Skeletal muscle tissue (tissue), 4 donors: ENCODE results near the gene CHMP5. TPM values are rescaled to one million over a fixed set of nuclear protein-coding genes. Genes with fewer than 3 reads are reported as not detected.
A peak's percentile ranks its signal among the peaks of the same experiment; 100 is the strongest.

ENCODE experiments used
- H3K27ac ChIP-seq: one replicate; pipeline ENCODE4 v1.7.0; 2013; ENCODE audit warnings: mild to moderate bottlenecking, low read depth, low read length, inconsistent platforms
- H3K27me3 ChIP-seq, 3 donors: one replicate each; pipeline ENCODE4 v1.7.0; 2013; ENCODE audit warnings: low read length in 3 of 3; ENCODE audit not compliant: control insufficient read depth in 3 of 3, insufficient read depth in 3 of 3
- H3K36me3 ChIP-seq, 3 donors: one replicate each; pipeline ENCODE4 v1.7.0; 2013; ENCODE audit warnings: low read length in 3 of 3; ENCODE audit not compliant: control insufficient read depth in 3 of 3, insufficient read depth in 3 of 3
- H3K4me1 ChIP-seq, 3 donors: one replicate each; pipeline ENCODE4 v1.7.0; 2013; ENCODE audit warnings: low read length in 3 of 3, mild to moderate bottlenecking in 3 of 3; ENCODE audit not compliant: control insufficient read depth in 3 of 3, insufficient read depth in 3 of 3
- H3K4me3 ChIP-seq, 3 donors: one replicate each; pipeline ENCODE4 v1.7.0; 2013; ENCODE audit warnings: low read length in 3 of 3
- H3K9ac ChIP-seq, 3 donors: one replicate each; pipeline ENCODE4 v1.7.0; 2013; ENCODE audit warnings: low read length in 3 of 3, mild to moderate bottlenecking in 3 of 3, moderate library complexity in 2 of 3, low read depth in 1 of 3
- H3K9me3 ChIP-seq, 3 donors: one replicate each; pipeline ENCODE4 v1.7.0; 2013; ENCODE audit warnings: low read length in 3 of 3; ENCODE audit not compliant: control insufficient read depth in 3 of 3
- total RNA-seq: library from RNA; depleted of rRNA; stranded (reverse); fragments of >200 nt; gene quantifications from one replicate; pipeline ENCODE4 v1.2.3, GENCODE V29; 2014
- donor health status: Osteomylitis.

CHMP5 gene
- total RNA-seq, 1 donor from 2014 or later: 52.7 TPM

GRCh38 chr9:33255471-33255870, 9.4 kb upstream of the CHMP5 start:
- Histone ChIP-seq H3K9ac (no peak overlapping the region), H3K9me3 (no peaks in the 10 kb centered on the region), H3K36me3 (peaks cover 65 to 70% (median 66%) of the 10 kb centered on the region in 3 donors), H3K4me3 (no peak overlapping the region), H3K4me1 (peaks cover 0 to 12% (median 11%) of the 10 kb centered on the region in 3 donors), H3K27me3 (no peaks in the 10 kb centered on the region), H3K27ac (no peak overlapping the region)

GRCh38 chr9:33256236-33256635, 8.6 kb upstream of the CHMP5 start:
- Histone ChIP-seq H3K4me3 (no peak overlapping the region), H3K27me3 (no peaks in the 10 kb centered on the region), H3K36me3 (peaks cover 66 to 74% (median 68%) of the 10 kb centered on the region in 3 donors), H3K9ac (no peak overlapping the region), H3K27ac (no peak overlapping the region), H3K9me3 (no peaks in the 10 kb centered on the region), H3K4me1 (peaks cover 0 to 12% (median 11%) of the 10 kb centered on the region in 3 donors)

GRCh38 chr9:33257276-33257675, 7.6 kb upstream of the CHMP5 start:
- H3K4me3 ChIP-seq: no peak overlapping the region
- H3K27ac ChIP-seq: peak overlapping the region; percentile 80
- no peaks in the 10 kb centered on the region for H3K27me3 ChIP-seq
- peaks cover 0 to 12% (median 11%) of the 10 kb centered on the region in 3 donors for H3K4me1 ChIP-seq
- peak overlapping the region in 1 of 3 donors; percentile 66 for H3K9ac ChIP-seq
- no peaks in the 10 kb centered on the region for H3K9me3 ChIP-seq
- H3K36me3 ChIP-seq: peaks cover 66 to 77% (median 72%) of the 10 kb centered on the region in 3 donors

GRCh38 chr9:33260372-33260771, 4.5 kb upstream of the CHMP5 start:
- Histone ChIP-seq H3K9ac (no peak overlapping the region), H3K4me3 (no peak overlapping the region), H3K9me3 (no peaks in the 10 kb centered on the region), H3K27ac (no peak overlapping the region), H3K4me1 (peaks cover 16 to 32% (median 25%) of the 10 kb centered on the region in 3 donors), H3K27me3 (no peaks in the 10 kb centered on the region), H3K36me3 (peaks cover 47 to 55% (median 48%) of the 10 kb centered on the region in 3 donors)

- Histone ChIP-seq H3K9me3 (no peaks in the 10 kb centered on the region), H3K9ac (peak overlapping the region; percentile 95 to 99 (median 97)), H3K36me3 (peaks cover 42 to 51% (median 46%) of the 10 kb centered on the region in 3 donors), H3K27ac (peak overlapping the region; percentile 95), H3K27me3 (no peaks in the 10 kb centered on the region), H3K4me3 (peak overlapping the region; percentile 94 to 99 (median 97)), H3K4me1 (peaks cover 27 to 32% (median 27%) of the 10 kb centered on the region in 3 donors)
These were observed 1.5 kb upstream of the CHMP5 start for GRCh38 chr9:33263131-33264002.

- Histone ChIP-seq H3K4me1 (peaks cover 24 to 28% (median 27%) of the 10 kb centered on the region in 3 donors), H3K27me3 (no peaks in the 10 kb centered on the region), H3K27ac (peak overlapping the region; percentile 95), H3K36me3 (peaks cover 37 to 46% (median 44%) of the 10 kb centered on the region in 3 donors), H3K9ac (peak overlapping the region; percentile 95 to 99 (median 97)), H3K9me3 (no peaks in the 10 kb centered on the region), H3K4me3 (peak overlapping the region; percentile 94 to 99 (median 97))
These were observed 811 bp upstream of the CHMP5 start for GRCh38 chr9:33264003-33264472.

GRCh38 chr9:33265211-33265865, 489 bp downstream of the CHMP5 start:
- Histone ChIP-seq H3K4me1 (peaks cover 24 to 28% (median 27%) of the 10 kb centered on the region in 3 donors), H3K36me3 (peaks cover 25 to 36% (median 36%) of the 10 kb centered on the region in 3 donors), H3K27ac (peak overlapping the region; percentile 84), H3K9ac (peak overlapping the region; percentile 79 to 90 (median 87)), H3K27me3 (no peaks in the 10 kb centered on the region), H3K4me3 (peak overlapping the region; percentile 95 to 99 (median 98)), H3K9me3 (no peaks in the 10 kb centered on the region)

GRCh38 chr9:33267151-33267767, 2.4 kb downstream of the CHMP5 start:
- Histone ChIP-seq H3K27ac (no peak overlapping the region), H3K4me1 (peaks cover 24 to 28% (median 27%) of the 10 kb centered on the region in 3 donors), H3K27me3 (no peaks in the 10 kb centered on the region), H3K4me3 (no peak overlapping the region), H3K9me3 (no peaks in the 10 kb centered on the region), H3K36me3 (peaks cover 24 to 46% (median 42%) of the 10 kb centered on the region in 3 donors), H3K9ac (peak overlapping the region in 1 of 3 donors; percentile 38)

- peaks cover 27 to 66% (median 55%) of the 10 kb centered on the region in 3 donors for H3K36me3 ChIP-seq
- peaks cover 10 to 13% (median 13%) of the 10 kb centered on the region in 3 donors for H3K4me1 ChIP-seq
- no peaks in the 10 kb centered on the region for H3K9me3 ChIP-seq
- no peaks in the 10 kb centered on the region for H3K27me3 ChIP-seq
- H3K9ac ChIP-seq: no peak overlapping the region
- no peak overlapping the region for H3K27ac ChIP-seq
- no peak overlapping the region for H3K4me3 ChIP-seq
These were observed 5.3 kb downstream of the CHMP5 start for GRCh38 chr9:33270146-33270545.
